Neural progenitor cell (in vitro differentiated cells): ENCODE data around the gene LTBP3. TPM values are rescaled to one million over a fixed set of nuclear protein-coding genes. Genes with fewer than 3 reads are reported as not detected.

Experiments used
- DNase-seq: peaks from one replicate; pipeline ENCODE4 v3.0.0-alpha.2; 2016; ENCODE audit warnings: low spot score
- H2AFZ ChIP-seq: fragments of 200-600 bp; sonication (generic); replicated peaks from 2 replicates; pipeline ENCODE4 v1.6.1; 2016; ENCODE audit warnings: antibody characterized with exemption
- H3F3A ChIP-seq: fragments of 200-600 bp; sonication (generic); 2 replicates; pipeline ENCODE4 v1.6.1; 2016; ENCODE audit warnings: antibody characterized with exemption, low read depth
- H3K27ac ChIP-seq: fragments of 200-600 bp; sonication (generic); 2 replicates; pipeline ENCODE4 v1.5.1; 2016; ENCODE audit warnings: mild to moderate bottlenecking
- H3K27me3 ChIP-seq: fragments of 200-600 bp; sonication (generic); 2 replicates; pipeline ENCODE4 v1.6.1; 2016; ENCODE audit warnings: mild to moderate bottlenecking, moderate library complexity
- H3K36me3 ChIP-seq: fragments of 200-600 bp; sonication (generic); 2 replicates; pipeline ENCODE4 v1.5.1; 2016
- H3K4me1 ChIP-seq: fragments of 200-600 bp; sonication (generic); 2 replicates; pipeline ENCODE4 v1.6.1; 2016; ENCODE audit warnings: mixed run types
- H3K4me2 ChIP-seq: fragments of 200-600 bp; sonication (generic); 2 replicates; pipeline ENCODE4 v1.6.1; 2016
- H3K4me3 ChIP-seq: fragments of 200-600 bp; sonication (generic); 2 replicates; pipeline ENCODE4 v1.5.1; 2016
- H3K79me2 ChIP-seq: fragments of 200-600 bp; sonication (generic); 2 replicates; pipeline ENCODE4 v1.6.1; 2016; ENCODE audit warnings: low read depth
- H3K9ac ChIP-seq: fragments of 200-600 bp; sonication (generic); 2 replicates; pipeline ENCODE4 v1.6.1; 2016
- H3K9me3 ChIP-seq: fragments of 200-600 bp; sonication (generic); 2 replicates; pipeline ENCODE4 v1.5.1; 2016; ENCODE audit warnings: low read depth
- H4K20me1 ChIP-seq: fragments of 200-600 bp; sonication (generic); 2 replicates; pipeline ENCODE4 v1.6.1; 2016; ENCODE audit warnings: low read depth
- H3K27ac Mint-ChIP-seq: 3 replicates; pipeline ENCODE4 v1.8.0; 2021; ENCODE audit warnings: mixed read lengths
- H3K27me3 Mint-ChIP-seq: 2 replicates; pipeline ENCODE4 v1.8.0; 2022; ENCODE audit warnings: low read depth, mild to moderate bottlenecking, inconsistent platforms, moderate library complexity, mixed read lengths; ENCODE audit not compliant: insufficient read depth
- H3K36me3 Mint-ChIP-seq: 3 replicates; pipeline ENCODE4 v1.8.0; 2021; ENCODE audit warnings: mixed read lengths
- H3K4me1 Mint-ChIP-seq: 3 replicates; pipeline ENCODE4 v1.8.0; 2021; ENCODE audit warnings: mixed read lengths
- H3K4me3 Mint-ChIP-seq: 3 replicates; pipeline ENCODE4 v1.8.0; 2021; ENCODE audit warnings: mild to moderate bottlenecking, moderate library complexity, mixed read lengths
- H3K9me3 Mint-ChIP-seq: 3 replicates; pipeline ENCODE4 v1.8.0; 2020; ENCODE audit warnings: mixed read lengths
- EZH2 ChIP-seq: fragments of 200-600 bp; sonication (generic); IDR thresholded peaks from 2 replicates; pipeline ENCODE4 v1.6.1; 2017; ENCODE audit warnings: antibody characterized with exemption, mild to moderate bottlenecking, moderate library complexity
- EZH2phosphoT487 ChIP-seq: fragments of 200-600 bp; sonication (generic); IDR thresholded peaks from 2 replicates; pipeline ENCODE4 v1.6.1; 2017; ENCODE audit warnings: antibody characterized with exemption
- total RNA-seq: library from RNA; depleted of rRNA; stranded (reverse); fragments of >200 nt; gene quantifications from 2 replicates; pipeline ENCODE4 v1.2.3, GENCODE V29; 2015; ENCODE audit warnings: low replicate concordance
- TF ChIP-seq, protein P1 (sequence below): fragments of 200-600 bp; sonication (generic); IDR thresholded peaks from 2 replicates; pipeline ENCODE4 v1.5.1; 2017; ENCODE audit warnings: antibody characterized with exemption, mild to moderate bottlenecking

Gene LTBP3
- total RNA-seq, 1 donor from 2014 or later, result 1.2 TPM

DNA sequence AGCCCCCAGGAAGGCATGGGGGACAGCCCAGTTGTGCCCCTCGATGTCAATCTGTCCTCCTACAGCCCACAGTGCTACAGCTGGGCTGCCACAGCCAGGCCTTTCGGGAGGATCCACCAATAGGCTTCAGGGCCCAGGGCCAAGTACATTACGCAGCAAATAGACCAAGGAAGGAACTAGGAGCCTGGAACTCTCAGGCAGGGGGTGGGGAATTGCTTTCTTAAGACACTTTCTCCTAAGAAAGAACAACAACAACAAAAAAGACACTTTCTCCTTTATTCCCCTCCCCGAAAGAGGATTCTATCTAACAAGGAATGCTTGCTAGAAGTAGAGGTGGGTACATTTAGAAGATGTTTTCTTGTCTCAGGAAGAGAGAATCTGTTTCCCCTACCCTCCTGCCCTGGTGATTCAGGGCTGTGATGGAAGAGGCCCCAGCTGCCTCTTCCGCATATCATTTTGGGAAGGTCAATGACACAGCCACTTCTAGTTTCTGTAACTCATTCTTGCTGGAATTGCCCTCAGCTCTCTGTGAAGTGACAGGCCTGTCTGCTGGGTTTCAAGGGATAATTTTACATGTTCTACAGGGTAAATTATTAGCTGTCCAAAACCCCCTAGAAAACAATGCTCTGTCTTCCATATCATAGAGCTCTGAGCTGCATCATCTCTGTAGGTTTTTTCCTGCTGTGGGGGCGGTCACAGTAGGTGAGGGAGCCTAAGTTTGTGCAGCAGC is 65.4 kb downstream of the LTBP3 start:
- Mint-ChIP-seq H3K27ac (peak overlapping the region; percentile 100), H3K9me3 (no peaks in the 10 kb centered on the region), H3K4me1 (peaks cover 84% of the 10 kb centered on the region), H3K36me3 (no peaks in the 10 kb centered on the region), H3K4me3 (peak overlapping the region; percentile 82), H3K27me3 (peaks cover 4% of the 10 kb centered on the region)
- Histone ChIP-seq H3K9ac (no peak overlapping the region), H3K4me1 (peaks cover 73% of the 10 kb centered on the region), H3K36me3 (no peaks in the 10 kb centered on the region), H3K4me3 (no peak overlapping the region), H3F3A (peaks cover 68% of the 10 kb centered on the region), H3K9me3 (no peaks in the 10 kb centered on the region), H3K4me2 (peak overlapping the region; percentile 48), H3K27ac (no peak overlapping the region), H4K20me1 (no peaks in the 10 kb centered on the region), H3K79me2 (peaks cover 95% of the 10 kb centered on the region), H3K27me3 (no peaks in the 10 kb centered on the region), H2AFZ (no peak overlapping the region)
- DNase-seq, result no peak
- no peak for TF ChIP-seq EZH2
- TF ChIP-seq EZH2phosphoT487, result no peak
- TF ChIP-seq, protein P1, sequence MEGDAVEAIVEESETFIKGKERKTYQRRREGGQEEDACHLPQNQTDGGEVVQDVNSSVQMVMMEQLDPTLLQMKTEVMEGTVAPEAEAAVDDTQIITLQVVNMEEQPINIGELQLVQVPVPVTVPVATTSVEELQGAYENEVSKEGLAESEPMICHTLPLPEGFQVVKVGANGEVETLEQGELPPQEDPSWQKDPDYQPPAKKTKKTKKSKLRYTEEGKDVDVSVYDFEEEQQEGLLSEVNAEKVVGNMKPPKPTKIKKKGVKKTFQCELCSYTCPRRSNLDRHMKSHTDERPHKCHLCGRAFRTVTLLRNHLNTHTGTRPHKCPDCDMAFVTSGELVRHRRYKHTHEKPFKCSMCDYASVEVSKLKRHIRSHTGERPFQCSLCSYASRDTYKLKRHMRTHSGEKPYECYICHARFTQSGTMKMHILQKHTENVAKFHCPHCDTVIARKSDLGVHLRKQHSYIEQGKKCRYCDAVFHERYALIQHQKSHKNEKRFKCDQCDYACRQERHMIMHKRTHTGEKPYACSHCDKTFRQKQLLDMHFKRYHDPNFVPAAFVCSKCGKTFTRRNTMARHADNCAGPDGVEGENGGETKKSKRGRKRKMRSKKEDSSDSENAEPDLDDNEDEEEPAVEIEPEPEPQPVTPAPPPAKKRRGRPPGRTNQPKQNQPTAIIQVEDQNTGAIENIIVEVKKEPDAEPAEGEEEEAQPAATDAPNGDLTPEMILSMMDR, result no peak

DNA sequence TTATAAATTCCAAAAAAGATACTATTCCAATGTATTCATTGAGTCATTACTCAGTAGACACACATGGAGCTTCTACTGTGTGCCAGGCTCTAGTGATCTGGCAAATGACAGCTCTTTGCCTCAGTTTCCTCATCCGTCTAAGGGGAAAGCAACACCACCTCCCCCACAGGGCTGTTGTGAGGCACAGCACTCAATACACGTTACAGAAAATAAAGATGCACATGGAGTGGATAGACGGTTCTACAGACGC is 65.8 kb downstream of the LTBP3 start:
- Histone ChIP-seq H3K36me3 (no peaks in the 10 kb centered on the region), H3K79me2 (peaks cover 92% of the 10 kb centered on the region), H2AFZ (no peak overlapping the region), H3K9me3 (no peaks in the 10 kb centered on the region), H3K9ac (no peak overlapping the region), H3K27ac (no peak overlapping the region), H4K20me1 (no peaks in the 10 kb centered on the region), H3K4me1 (peaks cover 73% of the 10 kb centered on the region), H3K4me2 (peak overlapping the region; percentile 48), H3K27me3 (no peaks in the 10 kb centered on the region), H3K4me3 (no peak overlapping the region), H3F3A (peaks cover 70% of the 10 kb centered on the region)
- TF ChIP-seq EZH2phosphoT487, result no peak
- TF ChIP-seq, protein P1, result no peak
- TF ChIP-seq EZH2, result no peak
- H3K4me1 Mint-ChIP-seq, result peaks cover 89% of the 10 kb centered on the region
- no peaks in the 10 kb centered on the region for H3K36me3 Mint-ChIP-seq
- DNase-seq, result no peak
- H3K4me3 Mint-ChIP-seq, result peak overlapping the region; percentile 82
- peaks cover 8% of the 10 kb centered on the region for H3K27me3 Mint-ChIP-seq
- H3K9me3 Mint-ChIP-seq, result no peaks in the 10 kb centered on the region
- H3K27ac Mint-ChIP-seq, result peak overlapping the region; percentile 100

DNA sequence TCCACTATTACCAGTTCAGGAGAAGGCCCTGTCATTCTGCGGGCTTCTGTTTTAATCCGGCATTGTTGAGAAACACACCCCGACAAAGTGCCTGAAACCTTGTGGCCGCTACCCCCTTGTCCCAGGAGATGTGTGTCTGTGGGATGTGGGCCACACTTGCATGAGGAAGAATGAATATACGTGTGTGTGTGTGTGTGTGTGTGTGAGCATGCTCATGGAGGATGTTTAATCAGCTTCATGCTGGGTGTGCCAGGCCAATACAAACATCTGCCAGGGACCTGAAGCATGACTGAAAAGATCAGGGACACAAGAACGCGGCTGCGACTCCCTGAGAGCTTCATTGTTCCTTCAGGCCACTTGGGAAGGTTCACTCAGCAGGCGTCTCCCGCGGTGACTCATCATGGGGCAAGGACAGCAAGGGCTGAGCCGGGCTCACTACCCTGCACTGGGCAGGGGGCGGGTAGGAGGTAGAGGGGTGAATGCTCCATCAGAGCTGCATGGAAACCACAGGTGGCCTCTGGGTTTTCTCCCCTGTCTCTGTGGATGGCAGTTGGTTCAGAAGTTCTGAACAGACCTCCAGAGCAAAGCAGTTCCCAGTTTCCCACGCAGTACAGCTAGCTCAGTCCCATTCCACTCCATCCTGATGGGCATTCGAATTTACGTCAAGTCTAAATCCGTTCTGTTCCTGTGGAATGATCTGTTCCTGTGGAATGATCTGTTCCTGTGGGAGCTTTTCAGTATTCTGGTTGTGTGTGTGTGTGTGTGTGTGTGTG is 66.4 kb downstream of the LTBP3 start:
- Histone ChIP-seq H3K27ac (no peak overlapping the region), H3F3A (peaks cover 71% of the 10 kb centered on the region), H3K9ac (no peak overlapping the region), H2AFZ (no peak overlapping the region), H3K27me3 (no peaks in the 10 kb centered on the region), H3K4me2 (peak overlapping the region; percentile 48), H4K20me1 (no peaks in the 10 kb centered on the region), H3K36me3 (no peaks in the 10 kb centered on the region), H3K79me2 (peaks cover 88% of the 10 kb centered on the region), H3K4me3 (no peak overlapping the region), H3K4me1 (peaks cover 76% of the 10 kb centered on the region), H3K9me3 (no peaks in the 10 kb centered on the region)
- Mint-ChIP-seq H3K27me3 (peaks cover 8% of the 10 kb centered on the region), H3K27ac (peak overlapping the region; percentile 100), H3K4me3 (peak overlapping the region; percentile 82), H3K4me1 (peaks cover 90% of the 10 kb centered on the region), H3K36me3 (no peaks in the 10 kb centered on the region), H3K9me3 (no peaks in the 10 kb centered on the region)
- peak; percentile 86 for DNase-seq
- TF ChIP-seq, protein P1, result no peak
- TF ChIP-seq EZH2phosphoT487 (no peak), EZH2 (no peak)
